GM12874 (cell line): ENCODE data around the gene PAX5.

Experiments used
- TF ChIP-seq, protein P1 (sequence below): IDR thresholded peaks from 2 replicates; pipeline ENCODE4 v1.5.1; 2011; ENCODE audit warnings: low read depth, mild to moderate bottlenecking, control low read depth, low read length, moderate library complexity; ENCODE audit not compliant: insufficient read depth

Gene PAX5

DNA sequence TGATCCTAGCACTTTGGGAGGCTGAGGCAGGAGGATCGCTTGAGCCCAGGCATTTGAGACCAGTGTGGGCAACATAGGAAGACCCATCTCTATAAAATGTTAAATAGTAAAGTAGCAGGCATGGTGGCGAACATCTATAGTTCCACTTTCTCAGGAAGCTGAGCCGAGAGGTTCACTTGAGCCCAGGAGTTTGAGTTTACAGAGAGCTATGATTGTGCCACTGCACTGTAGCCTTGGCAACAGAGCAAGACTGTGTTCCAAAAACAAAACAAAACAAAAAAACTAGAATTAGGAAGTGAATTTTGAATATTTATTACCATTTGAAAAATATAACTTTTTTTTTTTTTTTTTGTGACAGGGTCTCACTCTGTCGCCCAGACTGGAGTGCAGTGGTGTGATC is 26.8 kb upstream of the PAX5 start:
- TF ChIP-seq, protein P1, sequence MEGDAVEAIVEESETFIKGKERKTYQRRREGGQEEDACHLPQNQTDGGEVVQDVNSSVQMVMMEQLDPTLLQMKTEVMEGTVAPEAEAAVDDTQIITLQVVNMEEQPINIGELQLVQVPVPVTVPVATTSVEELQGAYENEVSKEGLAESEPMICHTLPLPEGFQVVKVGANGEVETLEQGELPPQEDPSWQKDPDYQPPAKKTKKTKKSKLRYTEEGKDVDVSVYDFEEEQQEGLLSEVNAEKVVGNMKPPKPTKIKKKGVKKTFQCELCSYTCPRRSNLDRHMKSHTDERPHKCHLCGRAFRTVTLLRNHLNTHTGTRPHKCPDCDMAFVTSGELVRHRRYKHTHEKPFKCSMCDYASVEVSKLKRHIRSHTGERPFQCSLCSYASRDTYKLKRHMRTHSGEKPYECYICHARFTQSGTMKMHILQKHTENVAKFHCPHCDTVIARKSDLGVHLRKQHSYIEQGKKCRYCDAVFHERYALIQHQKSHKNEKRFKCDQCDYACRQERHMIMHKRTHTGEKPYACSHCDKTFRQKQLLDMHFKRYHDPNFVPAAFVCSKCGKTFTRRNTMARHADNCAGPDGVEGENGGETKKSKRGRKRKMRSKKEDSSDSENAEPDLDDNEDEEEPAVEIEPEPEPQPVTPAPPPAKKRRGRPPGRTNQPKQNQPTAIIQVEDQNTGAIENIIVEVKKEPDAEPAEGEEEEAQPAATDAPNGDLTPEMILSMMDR: no peak

- TF ChIP-seq, protein P1: no peak
Measured at GRCh38 chr9:37056046-37056920, 22.2 kb upstream of the PAX5 start.

GRCh38 chr9:37053684-37054362 is 19.8 kb upstream of the PAX5 start:
- TF ChIP-seq, protein P1: no peak

DNA sequence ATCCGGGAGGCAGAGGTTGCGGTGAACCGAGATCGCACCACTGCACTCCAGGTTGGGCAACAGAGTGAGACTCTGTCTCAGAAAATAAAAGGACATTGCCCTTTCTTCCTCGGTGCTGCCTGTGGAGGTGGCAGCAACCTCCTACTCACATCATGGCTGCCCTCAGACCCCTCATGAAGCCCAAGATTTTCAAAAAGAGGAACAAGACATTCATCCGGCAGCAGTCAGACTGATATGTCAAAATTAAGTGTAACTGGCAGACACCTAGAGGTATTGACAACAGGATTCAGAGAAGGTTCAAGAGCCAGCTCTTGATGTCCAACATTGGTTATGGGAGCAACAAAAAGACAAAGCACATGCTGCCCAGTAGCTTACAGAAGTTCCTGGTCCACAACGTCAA is 12.6 kb upstream of the PAX5 start:
- TF ChIP-seq, protein P1: no peak

- TF ChIP-seq, protein P1: no peak
Measured at GRCh38 chr9:37042421-37042820, 8.4 kb upstream of the PAX5 start.

DNA sequence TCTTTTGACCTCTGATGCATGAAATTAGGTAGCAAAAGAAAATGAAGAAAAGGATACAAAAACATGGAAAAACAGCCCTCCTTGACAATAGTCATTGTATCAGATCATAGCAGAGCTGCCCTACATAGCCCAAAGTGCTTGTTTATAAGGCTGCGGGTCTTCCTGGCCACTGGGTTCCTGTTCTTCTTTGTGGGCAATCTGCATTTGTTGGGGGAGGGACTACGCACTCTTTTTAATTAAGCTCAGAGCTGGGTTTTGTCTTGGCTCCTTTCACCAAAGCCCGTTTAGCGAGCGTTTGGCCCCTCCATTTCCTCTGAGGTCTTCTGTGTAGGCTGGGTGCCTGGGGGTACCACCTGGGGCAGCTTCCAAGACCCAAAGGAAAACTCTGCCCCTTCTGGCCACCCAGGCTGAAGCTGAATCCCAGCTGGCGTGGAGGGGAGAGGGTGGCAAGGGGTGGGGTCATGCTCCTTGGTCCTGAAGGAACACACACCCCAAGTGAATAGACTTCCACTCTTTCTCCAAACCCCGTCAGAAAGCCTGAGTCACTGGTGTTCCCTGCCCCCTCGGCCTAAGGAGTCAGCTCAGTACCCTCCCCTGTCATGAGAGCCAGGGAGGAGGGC is 6.5 kb upstream of the PAX5 start:
- TF ChIP-seq, protein P1: no peak

DNA sequence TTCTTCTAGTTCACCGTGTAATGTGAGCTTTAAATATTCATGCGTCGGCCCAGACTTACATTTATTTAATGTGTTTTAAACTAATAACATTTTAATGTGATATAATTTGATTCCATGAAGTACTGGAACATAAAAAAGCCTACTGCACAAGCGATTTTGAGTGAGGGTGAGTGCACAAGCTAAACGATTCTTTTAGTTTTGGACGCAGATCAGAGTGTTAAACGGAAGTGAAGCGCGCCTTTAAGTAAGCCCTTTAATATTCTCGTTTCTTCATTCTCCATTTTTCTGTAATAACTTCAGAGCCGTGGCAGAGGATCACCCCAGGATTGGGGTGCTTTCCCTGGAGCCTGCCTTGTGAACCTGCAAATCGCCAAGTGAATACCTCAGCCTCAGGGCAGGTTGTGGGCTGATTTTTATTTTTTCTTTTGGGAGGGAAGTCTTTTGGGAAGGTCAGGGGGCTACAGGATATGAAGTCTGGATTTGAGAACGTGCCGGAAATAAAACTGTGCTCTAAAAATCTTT is 4.9 kb upstream of the PAX5 start:
- TF ChIP-seq, protein P1: no peak
